Small intestine (tissue), 7 donors: ENCODE results near the gene ANP32E. TPM values are rescaled to one million over a fixed set of nuclear protein-coding genes. Genes with fewer than 3 reads are reported as not detected.
A peak's percentile ranks its signal among the peaks of the same experiment; 100 is the strongest.

ENCODE experiments used
- DNase-seq, 2 donors: peaks; one replicate each; pipeline versions ENCODE4 v3.0.0 to v3.0.0-alpha.2; 2013
- FAIRE-seq: peaks from 2 replicates; lab custom pipeline; 2012; peaks lifted over from hg19 to GRCh38; lab: Jason Lieb, UNC
- H3K27ac ChIP-seq, 3 donors: one replicate each; pipeline ENCODE4 v1.5.1; 2013; ENCODE audit warnings: low read length in 2 of 3, mild to moderate bottlenecking in 2 of 3, control low read depth in 1 of 3, inconsistent platforms in 1 of 3, low read depth in 1 of 3, moderate library complexity in 1 of 3
- H3K27me3 ChIP-seq, 3 donors: one replicate each; pipeline ENCODE4 v1.6.1; 2013; ENCODE audit warnings: low read length in 3 of 3, inconsistent platforms in 1 of 3; ENCODE audit not compliant: control insufficient read depth in 3 of 3, insufficient read depth in 3 of 3
- H3K36me3 ChIP-seq, 3 donors: one replicate each; pipeline ENCODE4 v1.6.1; 2013; ENCODE audit warnings: low read length in 3 of 3, inconsistent platforms in 1 of 3, low read depth in 1 of 3, mild to moderate bottlenecking in 1 of 3, moderate library complexity in 1 of 3; ENCODE audit not compliant: control insufficient read depth in 3 of 3, insufficient read depth in 2 of 3
- H3K4me1 ChIP-seq, 3 donors: one replicate each; pipeline ENCODE4 v1.6.1; 2013; ENCODE audit warnings: low read length in 2 of 3, inconsistent platforms in 1 of 3, low read depth in 1 of 3, mild to moderate bottlenecking in 1 of 3, moderate library complexity in 1 of 3; ENCODE audit not compliant: control insufficient read depth in 3 of 3, insufficient read depth in 2 of 3
- H3K4me3 ChIP-seq, 3 donors: one replicate each; pipeline ENCODE4 v1.5.1; 2013; ENCODE audit warnings: low read length in 3 of 3, control low read depth in 1 of 3, inconsistent platforms in 1 of 3, low read depth in 1 of 3, mild to moderate bottlenecking in 1 of 3, moderate library complexity in 1 of 3
- H3K9me3 ChIP-seq, 2 donors: one replicate each; pipeline ENCODE4 v1.6.1; 2013; ENCODE audit warnings: low read depth in 1 of 2, low read length in 1 of 2; ENCODE audit not compliant: control insufficient read depth in 2 of 2, insufficient read depth in 1 of 2
- WGBS, 3 donors: extraction: QIAGEN DNeasy Blood & Tissue Kit; methylation state at CpG; one replicate each; pipeline ENCODE4 v1.1.7; 2013; 5-methylcytosine and 5-hydroxymethylcytosine counted together
- polyA plus RNA-seq, 4 donors: library from polyadenylated mRNA; stranded (reverse) in 3 of 4; unstranded in 1 of 4; fragments of 200-250 nt in 3 of 4; fragments of 120-200 nt in 1 of 4; gene quantifications; one replicate each; pipeline versions ENCODE4 v1.2.1 to v1.2.3, GENCODE V29; 2013
- donor health status: healthy with polysubstance abuse.
- donor health status: control.
- donor health status: control.
- donor health status: Bipolar disorder and iron deficiency.
- donor health status: healthy.

Gene ANP32E
- polyA plus RNA-seq, 4 donors = 13.2 to 46.7 (median 30.6) TPM

DNA sequence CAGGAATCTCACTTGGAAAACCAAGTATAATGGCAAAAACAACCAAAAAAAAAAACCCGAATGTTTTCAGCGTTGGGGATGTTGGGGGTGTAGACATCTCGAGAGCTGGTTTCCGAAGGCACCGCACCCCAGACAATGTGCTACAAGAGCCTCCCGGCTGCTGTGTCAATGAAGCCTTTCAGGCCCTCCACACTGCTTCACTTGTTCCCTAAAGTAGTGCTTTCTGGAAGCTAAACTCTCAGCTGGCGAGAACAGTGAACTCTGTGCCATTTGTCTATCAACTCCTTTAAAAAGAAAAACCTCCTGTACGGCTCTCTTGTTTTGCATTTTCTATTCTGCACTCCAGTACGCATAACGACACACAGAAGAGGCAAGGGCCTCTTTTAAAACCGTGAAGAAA is 53.7 kb downstream of the ANP32E start:
- DNase-seq = no peak
- H3K36me3 ChIP-seq = no peaks in the 10 kb centered on the region
- no peak overlapping the region for H3K4me3 ChIP-seq
- H3K4me1 ChIP-seq = peaks cover 0 to 9% (median 0%) of the 10 kb centered on the region in 3 donors
- no peak for FAIRE-seq
- no peak overlapping the region for H3K27ac ChIP-seq
- H3K27me3 ChIP-seq = no peaks in the 10 kb centered on the region
- H3K9me3 ChIP-seq = no peaks in the 10 kb centered on the region
- WGBS, 3 donors = 90 to 94% (median 93%) methylated on average over 11 of the region's 11 CpGs

DNA sequence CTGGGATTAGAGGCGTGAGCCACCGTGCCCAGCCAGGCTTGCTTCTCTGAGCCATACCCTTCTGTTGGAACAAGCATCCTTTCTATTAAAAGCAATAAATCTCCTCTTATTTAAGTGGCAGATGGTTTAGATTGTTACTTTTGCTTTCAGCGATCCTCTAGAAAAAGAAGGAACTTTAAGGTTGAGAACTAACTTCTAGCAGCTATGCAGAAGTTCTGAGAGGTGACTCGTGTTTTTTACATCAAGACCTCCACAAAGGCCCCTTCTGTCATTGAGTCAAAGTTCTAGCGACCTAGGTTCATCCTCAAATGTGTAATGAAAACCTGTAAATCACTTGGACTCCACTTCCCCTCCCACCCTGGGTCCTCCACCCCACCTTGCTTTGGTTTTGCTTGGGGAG is 55.4 kb downstream of the ANP32E start:
- DNase-seq (no peak), FAIRE-seq (no peak)
- Histone ChIP-seq H3K27me3 (no peaks in the 10 kb centered on the region), H3K9me3 (no peaks in the 10 kb centered on the region), H3K36me3 (no peaks in the 10 kb centered on the region), H3K27ac (no peak overlapping the region), H3K4me3 (no peak overlapping the region), H3K4me1 (peaks cover 0 to 9% (median 2%) of the 10 kb centered on the region in 3 donors)
- WGBS, 3 donors = 60 to 72% (median 72%) methylated on average over 5 of the region's 5 CpGs

- FAIRE-seq = no peak
- Histone ChIP-seq H3K9me3 (no peaks in the 10 kb centered on the region), H3K27me3 (no peaks in the 10 kb centered on the region), H3K4me3 (no peak overlapping the region), H3K27ac (no peak overlapping the region), H3K36me3 (no peaks in the 10 kb centered on the region), H3K4me1 (peaks cover 0 to 9% (median 2%) of the 10 kb centered on the region in 3 donors)
- WGBS, 3 donors = 92 to 96% (median 94%) methylated on average over 7 of the region's 7 CpGs
- DNase-seq = no peak
Measured at GRCh38 chr1:150179867-150180266, 56.0 kb downstream of the ANP32E start.

DNA sequence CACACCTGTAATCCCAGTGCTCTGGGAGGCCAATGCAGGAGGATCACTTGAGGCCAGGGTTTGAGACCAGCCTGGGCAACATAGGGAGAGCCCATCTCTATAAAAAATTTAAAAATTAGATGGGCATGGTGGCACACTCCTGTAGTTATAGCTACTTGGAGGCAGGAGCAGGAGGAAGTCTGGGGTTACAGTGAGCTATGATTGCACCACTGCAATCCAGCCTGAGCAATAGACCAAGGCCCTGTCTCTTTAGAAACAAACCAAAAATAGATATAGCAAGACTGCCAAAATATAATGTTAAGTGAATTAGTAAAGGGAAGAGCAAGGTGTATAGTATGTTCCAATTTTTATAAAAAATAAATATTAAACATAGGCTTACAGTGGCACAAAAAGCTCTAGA is 57.4 kb downstream of the ANP32E start:
- no peak overlapping the region for H3K4me3 ChIP-seq

GRCh38 chr1:150176593-150176992 is 59.3 kb downstream of the ANP32E start:
- H3K4me1 ChIP-seq = peaks cover 0 to 31% (median 2%) of the 10 kb centered on the region in 3 donors
- FAIRE-seq (no peak), DNase-seq (no peak)
- H3K9me3 ChIP-seq = no peaks in the 10 kb centered on the region
- no peaks in the 10 kb centered on the region for H3K27me3 ChIP-seq
- H3K36me3 ChIP-seq = no peaks in the 10 kb centered on the region
- H3K27ac ChIP-seq = no peak overlapping the region
- WGBS, 3 donors = 90 to 97% (median 90%) methylated on average over 3 of the region's 3 CpGs
- H3K4me3 ChIP-seq = no peak overlapping the region

More for the DNA sequence above, 57.4 kb downstream of the ANP32E start:
- Histone ChIP-seq H3K4me1 (peaks cover 0 to 13% (median 2%) of the 10 kb centered on the region in 3 donors), H3K36me3 (no peaks in the 10 kb centered on the region), H3K9me3 (no peaks in the 10 kb centered on the region), H3K27me3 (no peaks in the 10 kb centered on the region), H3K27ac (peak overlapping the region in 2 of 3 donors; percentile 29 to 62)
- FAIRE-seq (no peak), DNase-seq (peak; percentile 20 to 28)

- DNase-seq (peak; percentile 81 to 97), FAIRE-seq (no peak)
- Histone ChIP-seq H3K4me3 (no peak overlapping the region), H3K27me3 (no peaks in the 10 kb centered on the region), H3K27ac (peak overlapping the region; percentile 47 to 71 (median 58)), H3K4me1 (peaks cover 0 to 37% (median 2%) of the 10 kb centered on the region in 3 donors), H3K36me3 (no peaks in the 10 kb centered on the region), H3K9me3 (no peaks in the 10 kb centered on the region)
- WGBS, 3 donors = 21 to 63% (median 28%) methylated on average over 7 of the region's 7 CpGs
Measured at GRCh38 chr1:150173141-150173585, 62.7 kb downstream of the ANP32E start.

DNA sequence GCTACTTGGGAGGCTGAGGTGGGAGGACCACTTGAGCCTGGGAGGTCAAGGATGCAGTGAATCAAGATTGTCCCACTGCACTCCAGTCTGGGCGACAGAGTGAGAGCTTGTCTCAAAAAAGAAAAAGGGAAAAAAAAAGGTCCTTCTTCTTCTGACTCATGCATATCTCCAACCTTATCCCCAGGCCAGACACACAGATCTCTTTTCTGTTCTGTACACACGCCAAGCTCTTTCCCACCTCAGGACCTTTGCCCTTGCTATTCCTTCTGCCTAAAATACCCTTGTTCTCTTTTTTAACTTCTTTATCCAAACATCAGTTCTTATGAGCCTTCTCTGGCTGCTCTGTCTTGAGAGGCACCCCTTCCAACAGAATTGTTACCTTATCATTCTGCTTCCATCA is 64.1 kb downstream of the ANP32E start:
- Histone ChIP-seq H3K27me3 (no peaks in the 10 kb centered on the region), H3K27ac (peak overlapping the region in 2 of 3 donors; percentile 39 to 41), H3K36me3 (no peaks in the 10 kb centered on the region), H3K4me1 (peaks cover 0 to 31% (median 2%) of the 10 kb centered on the region in 3 donors), H3K9me3 (no peaks in the 10 kb centered on the region), H3K4me3 (no peak overlapping the region)
- 26 to 67% (median 54%) methylated on average over 2 of the region's 2 CpGs for WGBS, 3 donors
- DNase-seq (peak in 1 of 2 donors; percentile 43), FAIRE-seq (no peak)

GRCh38 chr1:150168960-150169601 is 66.8 kb downstream of the ANP32E start:
- H3K4me3 ChIP-seq = no peak overlapping the region
- H3K36me3 ChIP-seq = no peaks in the 10 kb centered on the region
- no peak overlapping the region for H3K27ac ChIP-seq
- FAIRE-seq = no peak
- H3K4me1 ChIP-seq = peaks cover 0 to 33% (median 0%) of the 10 kb centered on the region in 3 donors
- peak; percentile 34 to 69 for DNase-seq
- H3K27me3 ChIP-seq = no peaks in the 10 kb centered on the region
- 11 to 22% (median 12%) methylated on average over 6 of the region's 6 CpGs for WGBS, 3 donors
- no peaks in the 10 kb centered on the region for H3K9me3 ChIP-seq
